DMS114 treated with DMSO at 0.1 percent for 48 hours (cell line): ENCODE measurements around the gene JPT2.
"Not testable (repeated sequence)": the region's sequence is repeated elsewhere in the genome, so short reads cannot be mapped to it uniquely, and the experiment has no call there.

ENCODE experiments used
- DNase-seq: peaks from one replicate; lab custom pipeline; 2025; ENCODE audit not compliant: unreplicated experiment; lab: John Stamatoyannopoulos, UW

JPT2 gene

GRCh38 chr16:1727651-1728624 lies 49.9 kb downstream of the JPT2 start:
- no peak for DNase-seq

- DNase-seq, result no peak
Observed at GRCh38 chr16:1729026-1729425, 50.9 kb downstream of the JPT2 start.

GRCh38 chr16:1729445-1729844 lies 51.4 kb downstream of the JPT2 start:
- DNase-seq, result no peak

GRCh38 chr16:1731073-1731472 lies 53.0 kb downstream of the JPT2 start:
- DNase-seq, result no peak

- DNase-seq, result no peak
Observed at GRCh38 chr16:1731603-1732002, 53.5 kb downstream of the JPT2 start.

- no peak for DNase-seq
Observed at GRCh38 chr16:1732071-1732470, 54.0 kb downstream of the JPT2 start.

- DNase-seq, result not testable (repeated sequence)
Observed at GRCh38 chr16:1732551-1732987, 54.5 kb downstream of the JPT2 start.

- DNase-seq, result no peak
Observed at GRCh38 chr16:1734123-1734522, 56.0 kb downstream of the JPT2 start.

GRCh38 chr16:1734816-1735215 lies 56.7 kb downstream of the JPT2 start:
- DNase-seq, result no peak

GRCh38 chr16:1740234-1740633 lies 62.2 kb downstream of the JPT2 start:
- DNase-seq, result no peak

GRCh38 chr16:1740781-1741490 lies 62.9 kb downstream of the JPT2 start:
- DNase-seq, result no peak

GRCh38 chr16:1741553-1742165 lies 63.6 kb downstream of the JPT2 start:
- no peak for DNase-seq

GRCh38 chr16:1743376-1744337 lies 65.6 kb downstream of the JPT2 start:
- no peak for DNase-seq

GRCh38 chr16:1744338-1744840 lies 66.3 kb downstream of the JPT2 start:
- DNase-seq, result no peak

- no peak for DNase-seq
Observed at GRCh38 chr16:1745181-1745899, 67.3 kb downstream of the JPT2 start.

GRCh38 chr16:1745900-1746692 lies 68.0 kb downstream of the JPT2 start:
- no peak for DNase-seq

GRCh38 chr16:1746693-1747195 lies 68.7 kb downstream of the JPT2 start:
- no peak for DNase-seq

- DNase-seq, result no peak
Observed at GRCh38 chr16:1747934-1748333, 69.9 kb downstream of the JPT2 start.
